Occipital lobe (tissue), 2 donors: ENCODE data around the gene LIPH. TPM values are rescaled to one million over a fixed set of nuclear protein-coding genes. Genes with fewer than 3 reads are reported as not detected.

Experiments
- DNase-seq: peaks from one replicate; lab custom pipeline; 2025; lab: John Stamatoyannopoulos, UW
- total RNA-seq: library from RNA; depleted of rRNA; stranded (reverse); fragments of >200 nt; gene quantifications from one replicate; pipeline ENCODE4 v1.2.3, GENCODE V29; 2014

Gene LIPH
- total RNA-seq, 1 donor from 2014 or later, result not detected

DNA sequence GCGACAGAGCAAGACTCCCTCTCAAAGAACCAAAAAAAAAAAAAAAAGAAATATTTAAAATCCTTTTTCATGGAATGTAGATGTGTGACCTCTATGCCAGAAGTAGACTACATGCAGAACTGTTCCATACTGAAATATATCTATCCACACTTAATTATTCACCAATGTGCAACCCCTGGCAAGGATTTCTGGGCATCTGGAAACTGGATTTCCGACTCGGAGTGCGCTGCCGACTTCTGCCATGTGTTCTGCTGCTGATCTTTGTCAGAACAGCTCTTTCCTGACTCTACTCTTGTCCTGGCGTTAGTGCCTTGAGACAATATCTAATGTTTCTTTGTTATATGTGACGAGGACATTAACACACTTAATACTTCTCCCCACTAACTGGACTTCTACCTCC, 11.7 kb downstream of the LIPH start:
- DNase-seq, result no peak

- DNase-seq, result no peak
These were observed 12.5 kb downstream of the LIPH start for GRCh38 chr3:185539934-185540333.

GRCh38 chr3:185537369-185537970, 14.9 kb downstream of the LIPH start:
- DNase-seq, result no peak

DNA sequence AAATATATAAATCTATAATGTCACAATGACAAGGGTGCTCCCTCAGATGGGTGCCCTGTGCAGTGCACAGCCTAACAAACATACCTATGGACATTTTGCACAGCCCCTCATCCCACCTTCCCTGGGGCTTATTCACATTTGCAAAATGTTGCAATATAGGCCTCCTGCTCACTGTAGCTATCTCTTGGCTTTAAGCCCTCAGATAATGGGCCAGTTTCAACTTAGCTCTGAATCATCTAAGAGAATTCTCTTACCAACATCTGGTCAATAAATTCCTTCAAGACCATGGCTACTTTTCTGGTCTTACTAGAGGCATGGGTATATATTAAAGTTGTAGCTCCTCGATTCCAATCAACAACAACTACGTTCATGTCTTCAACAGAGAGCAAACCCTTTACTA, 17.9 kb downstream of the LIPH start:
- no peak for DNase-seq

DNA sequence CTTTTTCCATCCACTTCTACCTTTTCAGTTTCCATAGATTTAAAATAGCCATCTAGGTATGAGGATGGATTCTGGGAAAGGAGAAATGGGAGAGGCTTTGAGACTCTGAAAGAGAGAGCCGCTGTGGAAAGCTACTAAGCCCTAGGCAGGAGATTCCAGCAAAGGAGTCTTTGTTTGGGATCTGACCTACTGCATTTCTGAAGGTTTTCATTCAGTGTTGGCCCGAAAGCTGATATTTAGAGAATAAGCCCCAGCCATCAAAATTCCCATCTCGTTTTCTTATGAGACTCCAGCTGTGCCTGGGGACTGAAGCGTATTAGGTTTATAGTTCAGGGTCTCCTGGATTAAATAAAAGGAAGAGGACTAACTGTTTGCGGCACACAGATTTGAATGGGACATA, 19.5 kb downstream of the LIPH start:
- peak; percentile 3 for DNase-seq

DNA sequence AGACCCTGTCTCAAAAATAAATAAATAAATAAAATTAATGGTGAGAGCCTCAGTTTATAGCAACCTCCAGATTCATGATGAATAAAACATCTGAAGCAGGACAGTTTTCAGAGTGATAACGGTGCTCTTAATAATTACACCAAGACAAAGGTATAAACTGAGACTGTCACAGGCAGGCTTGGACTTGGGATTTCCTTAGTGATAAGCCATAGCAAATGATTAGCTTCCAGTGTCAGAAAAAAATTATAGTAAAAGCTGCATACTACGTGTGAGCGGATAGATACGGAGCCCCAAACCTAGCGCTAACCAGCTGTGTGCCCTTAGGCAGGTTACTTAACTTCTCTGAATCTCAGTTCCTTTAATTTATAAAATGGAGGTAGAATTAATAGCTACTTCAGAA, 21.5 kb downstream of the LIPH start:
- DNase-seq, result no peak

DNA sequence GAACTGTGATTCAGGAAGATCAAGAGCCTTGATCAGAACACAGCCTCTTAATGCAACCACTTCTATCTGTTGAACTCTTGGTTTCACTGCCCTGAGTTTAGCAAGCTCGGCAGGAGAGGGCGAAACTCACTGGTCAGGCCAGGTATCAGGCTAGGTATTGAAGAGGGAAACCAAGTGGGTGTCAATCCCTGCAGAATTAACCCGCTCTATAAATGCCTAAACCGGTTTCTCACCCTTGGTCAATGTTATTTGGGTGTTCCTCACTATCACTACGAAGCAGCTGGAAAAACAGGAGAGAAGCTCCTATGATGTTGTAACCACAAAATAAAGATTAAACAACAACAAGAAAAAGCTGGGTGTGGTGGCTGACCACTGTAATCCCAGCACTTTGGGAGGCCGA, 23.9 kb downstream of the LIPH start:
- no peak for DNase-seq

GRCh38 chr3:185527364-185527763, 25.0 kb downstream of the LIPH start:
- DNase-seq, result no peak

DNA sequence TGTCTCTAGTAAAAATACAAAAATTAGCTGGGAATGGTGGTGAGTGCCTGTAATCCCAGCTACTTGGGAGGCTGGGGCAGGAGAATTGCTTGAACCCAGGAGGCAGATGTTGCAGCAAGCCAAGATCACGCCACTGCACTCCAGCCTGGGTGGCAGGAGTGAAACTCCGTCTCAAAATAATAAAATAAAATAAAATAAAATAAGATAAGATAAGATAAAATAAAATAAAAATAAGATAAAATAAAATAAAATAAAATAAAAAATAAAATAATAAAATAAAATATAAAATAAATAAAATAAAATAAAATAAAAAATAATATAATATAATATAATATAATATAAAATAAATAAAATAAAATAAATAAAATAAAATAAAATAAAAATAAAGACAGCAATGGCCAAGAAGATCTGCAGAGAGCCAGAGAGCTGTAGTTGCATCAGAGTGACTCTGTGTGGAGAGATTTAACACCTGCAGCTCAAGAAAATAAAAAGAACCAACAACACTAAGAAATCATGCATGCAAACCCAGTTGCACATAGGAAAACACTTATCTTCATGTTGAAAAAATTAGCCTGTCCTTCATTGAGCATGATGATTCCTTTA, 25.9 kb downstream of the LIPH start:
- no peak for DNase-seq

DNA sequence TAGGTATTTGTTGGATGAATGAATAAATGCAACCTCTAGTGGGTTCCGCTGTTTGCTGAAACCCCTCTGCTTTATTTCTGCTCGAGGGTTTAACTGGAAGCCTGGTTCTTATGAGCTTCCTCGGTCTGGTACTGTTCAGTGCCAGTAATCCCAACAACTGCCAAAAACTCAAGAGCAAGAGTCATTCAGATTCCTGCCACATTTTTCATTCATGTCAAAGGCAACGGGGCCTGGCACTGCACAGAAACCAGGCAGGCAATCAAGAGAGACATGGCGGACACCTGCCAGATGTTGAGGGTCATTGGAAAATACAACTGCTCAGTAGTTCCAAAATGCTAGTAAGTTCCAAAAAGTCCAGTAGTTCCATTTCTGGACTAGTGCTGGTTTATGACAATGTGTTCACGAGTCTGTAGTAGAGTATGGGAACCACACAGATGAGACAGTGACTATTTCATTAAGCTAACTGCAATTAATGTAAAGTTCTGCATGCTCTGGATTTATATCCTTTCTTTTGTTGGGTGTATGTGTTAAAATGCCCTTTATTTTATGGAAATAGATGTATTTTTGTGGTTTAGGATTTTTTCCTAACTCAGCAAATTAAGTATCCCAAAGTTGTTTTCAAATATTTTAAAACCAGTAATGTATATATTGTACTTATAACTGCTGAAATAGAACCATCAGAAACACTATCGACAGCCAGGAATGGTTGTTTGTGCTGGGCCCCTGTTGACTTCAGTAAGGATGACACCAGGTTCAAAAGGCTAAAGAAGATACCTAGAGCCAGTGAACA, 30.8 kb downstream of the LIPH start:
- DNase-seq, result no peak

DNA sequence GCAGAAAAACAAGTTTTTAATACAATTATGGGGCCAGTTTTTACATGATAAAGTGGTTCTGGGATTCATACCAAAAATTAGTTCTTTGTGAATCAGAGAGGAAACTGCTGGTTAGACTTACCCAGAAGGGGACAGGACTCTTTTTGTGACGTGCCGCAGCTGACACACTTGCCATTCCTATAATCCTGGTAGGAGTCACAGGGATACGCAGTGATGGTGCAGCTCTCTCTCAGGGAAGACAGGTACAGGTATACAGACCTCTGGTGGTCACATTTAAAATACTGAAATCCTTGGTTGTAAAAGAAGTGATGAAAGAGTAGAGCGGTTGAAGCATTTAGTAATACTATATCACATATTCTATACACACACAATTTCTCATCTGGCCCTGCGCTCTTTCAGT, 33.4 kb downstream of the LIPH start:
- no peak for DNase-seq

GRCh38 chr3:185517387-185518130, 34.8 kb downstream of the LIPH start:
- DNase-seq, result no peak

DNA sequence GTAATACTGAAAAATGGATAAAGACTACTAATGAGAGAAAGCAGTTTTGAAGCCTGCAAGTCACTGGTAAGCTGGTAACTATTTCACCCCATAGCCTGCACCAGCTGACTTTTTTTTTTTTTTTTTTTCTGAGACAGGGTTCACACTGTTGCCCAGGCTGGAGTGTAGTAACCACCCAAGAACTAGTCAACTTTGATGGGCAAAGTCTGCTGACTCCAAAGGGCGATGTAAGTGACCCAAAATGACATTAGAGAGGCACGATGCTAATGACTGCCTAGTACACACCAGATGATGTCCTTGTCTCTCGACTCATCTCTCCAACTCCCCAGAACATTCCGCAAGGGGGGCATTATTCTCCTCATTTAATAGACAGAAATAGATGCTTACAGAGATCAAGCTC, 40.7 kb downstream of the LIPH start:
- no peak for DNase-seq

DNA sequence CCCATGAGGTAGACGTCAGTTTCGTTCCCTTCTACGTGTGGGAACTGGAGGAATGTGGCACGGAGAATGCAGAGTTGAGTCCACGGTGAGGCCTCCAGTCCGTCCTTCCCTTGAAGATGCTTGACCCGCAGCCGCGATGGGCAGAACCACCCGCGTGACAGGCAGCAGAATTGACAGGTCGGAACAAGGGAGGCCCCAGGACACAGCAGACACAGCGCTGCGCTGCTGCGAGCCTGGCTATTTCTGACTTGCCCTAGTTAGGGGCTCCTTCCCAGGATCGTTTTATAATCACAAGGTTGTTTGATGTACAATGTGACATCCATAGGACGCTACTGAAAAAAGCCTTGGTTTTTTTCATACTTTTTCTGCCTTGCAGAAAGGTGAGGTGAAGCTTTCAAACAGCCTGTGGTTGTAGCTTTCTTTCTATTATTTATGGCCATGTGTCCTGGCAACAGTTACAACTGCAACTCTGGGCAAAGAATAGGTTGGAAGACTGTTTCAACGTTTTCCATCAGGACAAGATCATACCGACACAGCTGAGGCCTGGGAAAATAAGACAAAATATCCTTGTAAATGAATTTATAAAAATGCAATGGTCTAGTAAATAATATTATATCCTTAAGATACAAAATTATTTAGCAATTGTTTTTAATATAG, 43.9 kb downstream of the LIPH start:
- DNase-seq, result no peak

GRCh38 chr3:185507883-185508282, 44.5 kb downstream of the LIPH start:
- DNase-seq, result no peak

DNA sequence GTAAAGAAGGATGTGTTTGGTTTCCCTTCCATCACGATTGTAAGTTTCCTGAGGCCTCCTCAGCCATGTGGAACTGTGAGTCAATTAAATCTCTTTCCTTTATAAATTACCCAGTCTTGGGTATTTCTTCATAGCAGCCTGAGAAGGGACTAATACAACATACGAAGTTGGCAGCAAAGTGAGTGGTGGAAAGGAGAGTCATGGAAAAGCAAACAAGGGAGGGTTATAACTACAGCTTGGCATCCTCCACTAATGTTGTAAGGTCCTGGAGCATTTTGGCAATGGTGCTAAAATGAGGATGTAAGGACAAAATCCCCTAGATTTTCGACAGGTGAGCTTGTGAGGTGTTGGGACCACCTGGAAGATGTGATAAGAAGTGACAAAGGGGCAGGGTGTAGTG, 47.8 kb downstream of the LIPH start:
- DNase-seq, result no peak

DNA sequence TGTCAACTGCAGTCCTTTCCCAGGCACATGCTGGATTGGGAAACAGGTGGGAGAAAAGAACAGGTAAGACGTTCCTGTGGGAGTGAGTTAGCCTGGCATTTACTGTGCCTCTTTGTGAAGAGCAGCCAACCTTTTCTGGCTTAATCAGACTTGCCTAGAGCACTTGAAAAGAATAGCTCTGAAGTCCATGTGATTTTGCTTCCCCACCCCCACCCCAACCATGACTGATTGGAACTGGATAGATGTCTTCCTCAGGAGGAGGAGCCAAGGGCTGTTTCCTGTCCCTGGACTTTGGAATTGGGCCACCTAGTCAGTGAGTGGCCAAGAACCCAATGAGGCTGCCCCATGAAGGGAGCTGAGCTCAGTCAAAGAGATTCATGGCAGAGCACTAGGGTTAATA, 48.9 kb downstream of the LIPH start:
- DNase-seq, result no peak

GRCh38 chr3:185502987-185503386, 49.4 kb downstream of the LIPH start:
- no peak for DNase-seq

- peak; percentile 93 for DNase-seq
These were observed 53.6 kb downstream of the LIPH start, which contains the start of gene TMEM41A for GRCh38 chr3:185498503-185499396. TMEM41A (minus strand) TSS chr3:185499035; CDS start chr3:185498961, 74 bp downstream.

GRCh38 chr3:185490241-185490640, 62.1 kb downstream of the LIPH start:
- DNase-seq, result no peak

DNA sequence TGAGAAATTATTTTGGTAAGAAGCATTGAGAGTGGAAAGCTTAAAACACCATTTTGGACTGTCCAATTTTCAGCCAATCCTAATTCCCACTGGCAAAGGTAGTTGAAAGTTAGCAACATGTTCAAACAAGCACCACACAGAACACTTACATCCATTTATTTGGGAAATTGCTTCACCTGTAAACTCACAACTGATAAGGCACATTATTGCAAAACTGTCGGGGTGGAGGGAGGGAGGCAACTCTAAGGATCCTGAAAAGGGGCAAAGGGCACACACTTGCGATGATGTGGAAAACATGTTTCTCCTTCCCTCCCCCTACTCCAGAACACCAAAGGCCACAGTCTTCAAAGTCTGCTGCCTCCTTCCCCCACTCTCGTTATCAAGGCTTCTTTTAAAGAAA, 62.9 kb downstream of the LIPH start:
- no peak for DNase-seq
